HT-29 (cell line): Measurements from ENCODE around the gene RAD17. TPM values are rescaled to one million over a fixed set of nuclear protein-coding genes. Genes with fewer than 3 reads are reported as not detected.
"Not testable (repeated sequence)": the region's sequence is repeated elsewhere in the genome, so short reads cannot be mapped to it uniquely, and the experiment has no call there.

Source experiments
- DNase-seq: peaks from one replicate; pipeline ENCODE4 v3.0.0-alpha.2; 2015; ENCODE audit warnings: low spot score
- total RNA-seq: library from RNA; depleted of rRNA; stranded (reverse); fragments of >200 nt; shearing (Covaris generic); gene quantifications from 2 replicates; pipeline ENCODE4 v1.2.3, GENCODE V29; 2014; rRNA removed

RAD17 gene, protein sequence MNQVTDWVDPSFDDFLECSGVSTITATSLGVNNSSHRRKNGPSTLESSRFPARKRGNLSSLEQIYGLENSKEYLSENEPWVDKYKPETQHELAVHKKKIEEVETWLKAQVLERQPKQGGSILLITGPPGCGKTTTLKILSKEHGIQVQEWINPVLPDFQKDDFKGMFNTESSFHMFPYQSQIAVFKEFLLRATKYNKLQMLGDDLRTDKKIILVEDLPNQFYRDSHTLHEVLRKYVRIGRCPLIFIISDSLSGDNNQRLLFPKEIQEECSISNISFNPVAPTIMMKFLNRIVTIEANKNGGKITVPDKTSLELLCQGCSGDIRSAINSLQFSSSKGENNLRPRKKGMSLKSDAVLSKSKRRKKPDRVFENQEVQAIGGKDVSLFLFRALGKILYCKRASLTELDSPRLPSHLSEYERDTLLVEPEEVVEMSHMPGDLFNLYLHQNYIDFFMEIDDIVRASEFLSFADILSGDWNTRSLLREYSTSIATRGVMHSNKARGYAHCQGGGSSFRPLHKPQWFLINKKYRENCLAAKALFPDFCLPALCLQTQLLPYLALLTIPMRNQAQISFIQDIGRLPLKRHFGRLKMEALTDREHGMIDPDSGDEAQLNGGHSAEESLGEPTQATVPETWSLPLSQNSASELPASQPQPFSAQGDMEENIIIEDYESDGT
- total RNA-seq = 7.2 and 14.9 TPM in 2 replicates

DNA sequence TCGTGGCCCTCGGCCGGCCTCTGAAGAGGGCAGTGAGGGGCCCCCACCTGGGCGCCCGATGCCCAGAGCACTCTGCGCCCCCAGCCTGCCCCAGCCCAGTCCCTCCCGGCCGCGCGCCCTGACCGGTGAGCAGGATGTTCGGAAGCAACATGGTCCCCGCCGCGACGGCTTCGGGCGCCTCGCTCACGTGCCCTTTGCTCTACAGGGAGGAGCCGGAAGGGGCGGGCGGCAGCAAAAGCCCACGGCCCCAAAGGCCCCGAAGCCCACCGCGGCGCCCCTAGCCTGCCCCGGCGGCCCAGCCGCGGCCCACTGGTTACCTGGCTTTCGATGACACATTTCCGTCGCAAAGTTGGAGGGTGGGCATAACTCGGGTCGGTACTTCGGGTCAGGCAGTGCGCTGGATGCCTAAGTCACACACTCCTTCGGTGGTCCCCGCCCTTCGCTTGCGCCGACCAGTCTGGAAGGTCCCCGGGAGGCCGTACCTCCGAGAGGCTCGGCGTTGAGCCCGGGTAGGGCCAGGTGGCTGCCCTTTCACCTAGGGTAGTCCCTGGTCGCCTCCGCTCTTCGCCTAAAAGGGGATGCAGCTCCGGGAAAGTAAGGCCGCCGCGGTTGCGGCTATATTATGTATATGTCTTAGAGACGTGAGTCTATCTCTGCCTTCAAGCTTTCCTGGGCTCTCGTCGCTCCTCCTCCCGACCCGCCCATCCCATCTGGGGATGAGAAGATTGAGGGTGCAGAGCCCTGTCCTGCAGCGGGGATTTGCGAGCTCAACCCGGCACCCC, at the start of gene RAD17, which contains the start of the genes AK6 and TAF9:
TSS of gene RAD17 (plus strand) at position 479 of the 782 bp plus-strand sequence. CDS start 2,391 bp downstream, outside the sequence.
TSS of gene AK6 (minus strand) at position 181 of the 782 bp plus-strand sequence. CDS start at position 151, 30 bp downstream.
TSS of gene TAF9 (minus strand) at position 181 of the 782 bp plus-strand sequence. CDS start 3,783 bp downstream, outside the sequence.
- DNase-seq = peak; percentile 93

- no peak for DNase-seq
These were observed 43.3 kb upstream of the RAD17 start for GRCh38 chr5:69326365-69326764.

- DNase-seq = no peak
These were observed 39.6 kb upstream of the RAD17 start for GRCh38 chr5:69329905-69330489.

- DNase-seq = peak; percentile 65
These were observed 37.8 kb upstream of the RAD17 start for GRCh38 chr5:69331528-69332445.

GRCh38 chr5:69333668-69334315, 35.8 kb upstream of the RAD17 start:
- DNase-seq = not testable (repeated sequence)

DNA sequence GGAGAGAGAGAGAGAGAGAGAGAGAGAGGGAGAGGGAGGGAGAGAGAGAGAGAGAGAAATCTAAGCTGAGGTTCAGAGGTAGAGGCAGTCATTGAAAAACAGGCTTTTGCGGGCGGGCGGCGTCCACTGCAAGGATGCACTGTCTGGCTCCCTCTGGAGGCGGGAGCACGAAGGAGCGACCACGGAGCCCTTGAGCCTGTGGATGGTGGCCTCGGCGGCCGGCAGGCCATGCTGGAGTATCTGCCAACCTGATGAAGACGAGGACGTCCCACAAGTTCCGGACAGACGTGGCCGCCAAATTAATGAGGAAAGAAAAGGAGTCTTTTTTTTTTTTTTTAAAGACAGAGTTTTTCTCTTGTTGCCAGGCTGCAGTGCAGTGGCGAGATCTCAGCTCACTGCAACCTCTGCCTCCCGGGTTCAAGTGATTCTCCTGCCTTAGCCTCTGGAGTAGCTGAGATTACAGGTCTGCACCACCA, 34.8 kb upstream of the RAD17 start:
- peak; percentile 87 for DNase-seq

DNA sequence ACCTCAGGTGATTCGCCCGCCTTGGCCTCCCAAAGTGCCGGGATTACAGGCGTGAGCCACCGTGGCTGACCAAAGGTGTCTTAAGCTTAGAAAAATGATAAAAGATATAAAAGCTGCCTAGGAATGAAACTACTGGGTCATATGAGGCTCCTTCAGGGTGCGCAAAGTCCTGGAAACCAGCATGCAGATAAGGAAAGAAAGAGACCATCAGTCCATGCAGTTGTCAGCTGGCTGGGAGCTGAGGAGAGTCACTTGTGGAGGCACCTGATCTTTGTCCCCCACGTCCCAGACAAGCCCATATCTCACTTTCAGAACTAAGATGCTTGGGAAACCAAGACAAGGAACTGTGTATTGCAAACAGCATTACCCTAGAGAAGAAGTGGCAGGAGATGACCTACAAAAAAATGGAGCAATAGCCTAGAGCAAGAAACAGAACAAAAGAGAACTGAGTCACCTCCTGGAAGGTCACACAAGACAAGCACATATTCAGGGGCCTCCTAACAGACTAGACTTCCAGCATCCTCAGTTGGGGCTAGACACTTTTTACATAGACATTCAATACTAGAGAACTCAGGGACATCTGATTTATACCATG, 34.2 kb upstream of the RAD17 start:
- no peak for DNase-seq

DNA sequence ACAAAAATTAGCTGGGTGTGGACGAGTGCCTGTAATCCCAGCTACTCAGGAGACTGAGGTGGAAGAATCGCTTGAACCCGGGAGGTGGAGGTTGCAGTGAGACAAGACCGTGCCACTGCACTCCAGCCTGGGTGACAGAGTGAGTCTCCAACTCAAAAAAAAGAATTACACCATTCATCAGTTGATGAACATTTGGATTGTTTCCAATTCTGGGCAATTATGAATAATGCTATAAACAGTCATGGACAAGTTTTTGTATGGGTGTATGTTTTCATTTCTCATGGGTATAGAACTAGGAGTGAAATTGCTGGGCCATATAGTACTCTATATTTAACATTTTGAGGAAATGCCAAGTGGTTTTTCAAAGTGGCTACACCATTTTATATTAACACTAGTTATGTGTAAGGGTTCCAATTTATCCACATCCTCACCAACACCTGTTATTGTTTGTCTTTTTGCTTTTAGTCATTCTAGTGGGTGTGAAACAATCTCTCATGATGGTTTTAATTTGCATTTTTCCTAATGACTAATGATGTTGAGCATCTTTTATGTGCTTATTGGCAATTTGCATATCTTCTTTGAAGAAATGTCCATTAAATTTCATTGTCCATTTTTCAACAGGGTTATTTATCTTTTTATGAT, 28.0 kb upstream of the RAD17 start:
- no peak for DNase-seq

DNA sequence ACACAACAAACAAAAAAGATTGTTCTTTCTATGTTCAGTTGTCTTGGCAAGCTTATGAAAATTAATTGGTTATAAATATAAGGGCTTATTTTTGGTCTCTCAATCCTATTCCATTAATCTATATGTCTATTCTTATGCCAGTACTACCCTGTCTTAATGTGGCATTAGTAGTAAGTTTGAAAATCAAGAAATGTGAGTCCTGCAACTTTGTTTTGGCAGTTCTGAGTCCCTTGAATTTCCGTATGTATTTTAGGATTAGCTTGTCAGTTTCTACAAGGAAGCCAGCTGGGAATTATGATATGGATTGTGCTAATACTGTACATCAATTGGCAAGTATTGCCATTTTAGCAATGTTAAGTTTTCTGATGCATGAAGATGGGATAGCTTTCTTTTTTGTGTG, 26.5 kb upstream of the RAD17 start:
- DNase-seq = no peak

GRCh38 chr5:69350664-69351063, 19.0 kb upstream of the RAD17 start:
- no peak for DNase-seq

DNA sequence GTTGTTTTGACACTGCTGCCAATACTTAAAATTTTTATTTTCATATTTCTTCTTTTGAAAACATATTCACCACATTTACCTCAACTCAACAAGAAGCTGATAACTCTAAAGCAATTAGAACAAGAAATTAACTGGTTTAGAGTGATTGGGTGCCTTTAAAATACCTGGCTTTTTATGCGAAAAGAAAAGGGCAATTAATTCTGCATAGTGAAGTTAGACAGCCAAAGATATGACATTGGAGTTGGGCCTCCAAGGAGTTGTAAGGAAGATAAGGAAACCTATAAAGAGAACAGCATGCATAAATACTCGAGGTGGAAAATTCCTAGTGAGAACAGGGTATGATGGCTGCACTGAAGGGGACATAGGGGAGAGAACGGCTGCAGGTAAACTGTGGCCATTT, 9.9 kb upstream of the RAD17 start:
- no peak for DNase-seq

GRCh38 chr5:69360442-69360841, 9.2 kb upstream of the RAD17 start:
- DNase-seq = no peak

GRCh38 chr5:69364414-69364813, 5.2 kb upstream of the RAD17 start:
- peak; percentile 39 for DNase-seq

GRCh38 chr5:69364850-69365249, 4.8 kb upstream of the RAD17 start:
- no peak for DNase-seq

DNA sequence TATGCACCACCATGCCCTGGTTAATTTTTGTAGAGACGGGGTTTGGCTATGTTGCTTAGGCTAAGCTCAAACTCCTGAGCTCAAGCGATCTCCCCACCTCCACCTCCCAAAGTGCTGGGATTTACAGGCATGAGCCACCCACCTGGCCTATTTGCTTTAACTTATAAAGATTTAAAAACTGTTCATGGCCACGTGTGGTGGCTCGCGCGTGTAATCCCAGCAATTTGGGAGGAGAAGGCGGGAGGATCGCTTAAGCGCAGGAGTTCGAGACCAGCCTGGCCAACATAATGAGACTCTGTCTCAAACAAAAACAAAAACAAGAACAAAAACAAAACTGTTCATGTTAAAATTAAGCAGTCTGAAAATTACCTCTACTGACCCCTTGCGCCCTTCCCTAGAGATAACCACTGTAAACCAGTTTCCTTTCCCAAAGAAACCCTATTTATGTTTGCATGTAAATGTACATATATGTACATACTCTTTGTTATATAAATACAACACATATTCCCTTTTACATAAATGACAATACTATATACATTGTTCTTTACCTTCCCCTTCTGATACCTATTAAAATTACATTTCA, 1.8 kb upstream of the RAD17 start:
- DNase-seq = no peak

DNA sequence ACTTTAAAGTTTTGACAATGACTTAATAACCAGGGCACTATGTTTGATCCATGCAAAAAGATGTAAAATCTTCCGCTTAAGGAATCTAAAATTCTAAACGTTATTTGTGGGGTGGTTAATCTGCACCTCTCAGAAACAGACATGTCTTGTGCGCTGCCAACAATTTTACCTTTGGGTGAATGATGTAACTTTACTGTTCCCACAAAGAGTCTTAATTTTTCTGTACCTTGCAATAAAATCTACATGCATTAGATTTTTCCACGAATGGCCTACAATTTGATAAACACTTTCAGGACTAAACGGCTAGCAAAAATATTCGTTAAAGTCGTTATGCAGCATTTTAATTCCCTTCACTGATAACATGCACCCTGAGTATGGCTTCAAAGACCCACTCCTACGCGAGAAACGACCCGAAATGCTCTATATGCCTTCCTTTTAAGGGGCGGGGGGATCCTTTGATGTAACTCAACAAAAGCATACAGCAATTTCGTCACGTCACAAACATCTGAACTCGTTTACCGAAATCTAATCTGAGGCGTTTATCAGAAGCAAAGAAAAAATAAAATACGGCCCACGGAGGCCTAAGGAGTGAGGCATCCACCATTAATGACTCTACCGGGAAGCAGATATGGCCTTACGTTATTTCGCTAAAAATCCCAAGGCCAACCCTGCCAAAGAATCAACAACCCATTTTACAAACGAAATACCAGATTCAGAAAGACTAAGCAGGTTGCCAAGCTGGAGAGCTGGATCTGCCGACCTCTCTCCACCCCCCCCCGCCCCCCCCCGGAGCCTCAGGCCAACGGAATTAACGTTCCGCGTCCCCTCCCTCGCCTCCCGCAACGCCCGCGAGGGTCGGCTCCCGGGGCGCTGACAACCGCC, 919 bp upstream of the RAD17 start:
- peak; percentile 34 for DNase-seq

DNA sequence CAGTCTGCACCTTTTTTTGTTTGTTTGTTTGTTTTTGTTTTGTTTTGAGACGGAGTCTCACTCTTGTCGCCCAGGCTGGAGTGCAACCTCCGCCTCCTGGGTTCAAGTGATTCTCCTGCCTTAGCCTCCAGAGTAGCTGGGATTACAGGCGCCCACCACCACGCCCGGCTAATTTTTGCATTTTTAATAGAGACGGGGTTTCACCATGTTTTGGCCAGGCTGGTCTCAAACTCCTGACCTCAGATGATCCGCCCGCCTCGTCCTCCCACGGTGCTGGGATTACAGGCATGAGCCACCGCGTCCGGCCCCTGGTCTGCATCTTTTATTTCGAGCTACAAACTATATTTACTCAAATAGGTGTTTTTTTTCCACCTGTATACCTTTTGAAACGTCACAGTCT, 717 bp downstream of the RAD17 start:
- DNase-seq = peak; percentile 3
